MM.1S (cell line): ENCODE results near the gene VPS25.

ENCODE experiments used
- EZH2 ChIP-seq: fragments of 300-600 bp; sonication (generic); optimal IDR thresholded peaks from 2 replicates; pipeline ENCODE3; 2017; ENCODE audit warnings: low read depth, mild to moderate bottlenecking, antibody characterized with exemption, low read length, mixed read lengths
- EZH2phosphoT487 ChIP-seq: fragments of 300-600 bp; sonication (generic); IDR thresholded peaks from 2 replicates; pipeline ENCODE4 v1.6.1; 2018; ENCODE audit warnings: antibody characterized with exemption, low read length
- TF ChIP-seq, protein P1 (sequence below): fragments of 300-600 bp; sonication (generic); IDR thresholded peaks from 2 replicates; pipeline ENCODE4 v1.5.1; 2016; ENCODE audit warnings: antibody characterized with exemption, low read length, mixed read lengths

- no peak for TF ChIP-seq EZH2
- TF ChIP-seq, protein P1, sequence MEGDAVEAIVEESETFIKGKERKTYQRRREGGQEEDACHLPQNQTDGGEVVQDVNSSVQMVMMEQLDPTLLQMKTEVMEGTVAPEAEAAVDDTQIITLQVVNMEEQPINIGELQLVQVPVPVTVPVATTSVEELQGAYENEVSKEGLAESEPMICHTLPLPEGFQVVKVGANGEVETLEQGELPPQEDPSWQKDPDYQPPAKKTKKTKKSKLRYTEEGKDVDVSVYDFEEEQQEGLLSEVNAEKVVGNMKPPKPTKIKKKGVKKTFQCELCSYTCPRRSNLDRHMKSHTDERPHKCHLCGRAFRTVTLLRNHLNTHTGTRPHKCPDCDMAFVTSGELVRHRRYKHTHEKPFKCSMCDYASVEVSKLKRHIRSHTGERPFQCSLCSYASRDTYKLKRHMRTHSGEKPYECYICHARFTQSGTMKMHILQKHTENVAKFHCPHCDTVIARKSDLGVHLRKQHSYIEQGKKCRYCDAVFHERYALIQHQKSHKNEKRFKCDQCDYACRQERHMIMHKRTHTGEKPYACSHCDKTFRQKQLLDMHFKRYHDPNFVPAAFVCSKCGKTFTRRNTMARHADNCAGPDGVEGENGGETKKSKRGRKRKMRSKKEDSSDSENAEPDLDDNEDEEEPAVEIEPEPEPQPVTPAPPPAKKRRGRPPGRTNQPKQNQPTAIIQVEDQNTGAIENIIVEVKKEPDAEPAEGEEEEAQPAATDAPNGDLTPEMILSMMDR: no peak
- TF ChIP-seq EZH2phosphoT487: no peak
Measured at GRCh38 chr17:42748908-42749798, 24.1 kb upstream of the VPS25 start.
